ENCODE data around the gene CH25H. TPM values are rescaled to one million over a fixed set of nuclear protein-coding genes. Genes with fewer than 3 reads are reported as not detected.

Gene CH25H
- total and polyA plus RNA-seq, 12 donors = 0.23 to 8.8 (median 0.52) TPM; not detected in 1

DNA sequence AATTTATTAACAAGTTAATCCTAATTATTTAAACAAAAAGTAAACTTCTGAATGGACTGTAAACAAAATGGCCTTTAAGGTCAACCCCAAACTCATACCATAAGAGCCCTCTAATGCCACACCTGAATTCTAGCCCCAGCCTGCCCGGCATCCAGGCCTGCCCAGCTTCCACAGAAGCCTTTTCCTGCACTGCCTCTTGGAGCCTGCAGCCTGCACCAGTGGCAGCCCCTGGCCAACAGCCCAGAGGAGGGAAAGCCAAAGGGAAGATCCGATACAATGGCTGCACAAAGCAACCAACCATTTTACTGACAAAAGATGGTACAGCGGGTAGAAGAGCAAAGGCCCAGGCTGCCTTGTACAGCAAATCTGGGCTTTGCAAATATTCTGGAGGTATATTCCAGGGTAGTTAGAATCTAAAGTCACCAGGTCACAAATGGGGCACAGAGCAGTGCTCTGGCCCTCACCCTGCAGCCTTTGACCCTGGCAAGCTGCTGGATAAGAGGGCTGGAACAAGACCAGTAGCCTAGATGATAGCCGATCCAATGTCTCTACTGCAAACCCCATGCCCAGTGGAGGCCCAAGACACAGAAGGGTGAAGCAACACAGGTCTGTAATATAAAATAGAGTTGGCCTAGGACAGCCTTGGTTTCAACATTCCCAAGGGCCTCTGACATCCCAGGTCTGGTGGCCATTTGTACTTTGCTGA, 12.5 kb upstream of the CH25H start:
- WGBS, 2 donors = 77 to 79% methylated on average over 4 of the region's 4 CpGs
- peak in 3 of 8 donors; percentile 16 to 55 (median 44) for ATAC-seq

GRCh38 chr10:89217057-89217990, 10.2 kb upstream of the CH25H start:
- Histone ChIP-seq H3K27me3 (no peaks in the 10 kb centered on the region), H3K4me3 (peak overlapping the region in 2 of 10 donors; percentile 3 to 4), H3K27ac (peak overlapping the region in 8 of 10 donors; percentile 10 to 61 (median 31)), H3K9me3 (no peaks in the 10 kb centered on the region), H3K36me3 (peaks cover 0 to 55% (median 0%) of the 10 kb centered on the region in 9 donors), H3K4me1 (peaks cover 0 to 16% (median 8%) of the 10 kb centered on the region in 9 donors)
- peak; percentile 72 to 87 (median 82) for TF ChIP-seq CTCF (IDR thresholded peaks at IDR 0.05)
- peak in 1 of 2 donors; percentile 53 for DNase-seq
- 10 to 12% methylated on average over 6 of the region's 6 CpGs for WGBS, 2 donors
- peak in 3 of 8 donors; percentile 49 to 69 (median 55) for ATAC-seq
- intact Hi-C loops (cut with DNase I) = loop anchor here (2.0 to 10.0 kb wide), 7 partner anchors 280 to 383 kb away; no protein-coding TSS in a partner anchor

More for the DNA sequence above, 12.5 kb upstream of the CH25H start:
- no peak for DNase-seq
- intact Hi-C loops (cut with DNase I) = loop anchor here (5.0 to 10.0 kb wide), 6 partner anchors 282 to 385 kb away; no protein-coding TSS in a partner anchor
- Histone ChIP-seq H3K27ac (no peak overlapping the region), H3K27me3 (no peaks in the 10 kb centered on the region), H3K36me3 (peaks cover 0 to 64% (median 0%) of the 10 kb centered on the region in 9 donors), H3K4me1 (peaks cover 0 to 19% (median 8%) of the 10 kb centered on the region in 9 donors), H3K9me3 (no peaks in the 10 kb centered on the region), H3K4me3 (no peak overlapping the region)
- TF ChIP-seq CTCF (IDR thresholded peaks at IDR 0.05) = no peak

- DNase-seq (no peak), ATAC-seq (no peak)
- no peak overlapping the region for H3K27ac ChIP-seq
- H3K9me3 ChIP-seq = no peaks in the 10 kb centered on the region
- intact Hi-C loops (cut with DNase I) = loop anchor here (2.0 to 10.0 kb wide), 7 partner anchors 279 to 381 kb away; no protein-coding TSS in a partner anchor
- peaks cover 0 to 16% (median 8%) of the 10 kb centered on the region in 9 donors for H3K4me1 ChIP-seq
- no peak overlapping the region for H3K4me3 ChIP-seq
- 98% methylated on average over 2 of the region's 2 CpGs for WGBS, 2 donors
- H3K27me3 ChIP-seq = peaks cover 0 to 4% (median 0%) of the 10 kb centered on the region in 7 donors
- H3K36me3 ChIP-seq = peaks cover 0 to 42% (median 0%) of the 10 kb centered on the region in 9 donors
- no peak for TF ChIP-seq CTCF (IDR thresholded peaks at IDR 0.05)
These were observed 8.9 kb upstream of the CH25H start for GRCh38 chr10:89216056-89216455.

DNA sequence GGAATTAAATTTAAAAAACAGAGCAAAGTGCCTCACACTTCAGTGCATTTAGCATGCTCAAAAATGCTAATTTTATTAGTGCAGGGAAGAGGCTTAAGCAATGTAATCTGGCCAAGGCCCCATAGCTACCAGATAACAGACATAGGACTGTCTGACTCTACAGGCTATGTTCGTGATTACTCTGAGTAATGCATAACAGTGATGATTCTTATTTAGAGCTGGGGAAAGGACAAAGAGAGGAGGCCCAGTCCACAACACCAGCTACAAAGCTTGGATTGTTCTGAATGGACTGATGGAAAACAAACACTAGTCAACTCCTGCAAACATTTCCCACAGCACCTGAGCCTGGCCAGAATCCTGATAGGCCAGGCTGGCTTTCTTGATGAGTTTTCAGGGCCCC, 8.4 kb upstream of the CH25H start:
- intact Hi-C loops (cut with DNase I) = loop anchor here (2.0 to 10.0 kb wide), 7 partner anchors 278 to 381 kb away; no protein-coding TSS in a partner anchor
- Histone ChIP-seq H3K4me1 (peaks cover 0 to 16% (median 8%) of the 10 kb centered on the region in 9 donors), H3K27me3 (peaks cover 0 to 9% (median 0%) of the 10 kb centered on the region in 7 donors), H3K27ac (no peak overlapping the region), H3K9me3 (no peaks in the 10 kb centered on the region), H3K4me3 (no peak overlapping the region), H3K36me3 (peaks cover 0 to 37% (median 0%) of the 10 kb centered on the region in 9 donors)
- ATAC-seq (no peak), DNase-seq (no peak)
- WGBS, 2 donors = 74 to 77% methylated on average over 1 of the region's 1 CpG
- TF ChIP-seq CTCF (IDR thresholded peaks at IDR 0.05) = no peak

Measured in heart right ventricle (tissue), 16 donors.